Suprapubic skin (tissue), 4 donors: Measurements from ENCODE around the gene ABCF3. TPM values are rescaled to one million over a fixed set of nuclear protein-coding genes. Genes with fewer than 3 reads are reported as not detected.

Source experiments
- DNase-seq, 2 donors: peaks; one replicate each; pipeline ENCODE4 v3.0.0-alpha.2; 2019; ENCODE audit warnings: low spot score in 2 of 2
- H3K27ac ChIP-seq: fragments of 200-600 bp; sonication (generic); one replicate; pipeline ENCODE4 v1.5.1; 2019
- H3K27me3 ChIP-seq: fragments of 200-600 bp; sonication (generic); one replicate; pipeline ENCODE4 v1.5.1; 2019
- H3K36me3 ChIP-seq: fragments of 200-600 bp; sonication (generic); one replicate; pipeline ENCODE4 v1.5.1; 2019
- H3K4me1 ChIP-seq: fragments of 200-600 bp; sonication (generic); one replicate; pipeline ENCODE4 v1.5.1; 2019
- H3K4me3 ChIP-seq: fragments of 200-600 bp; sonication (generic); one replicate; pipeline ENCODE4 v1.5.1; 2019; ENCODE audit warnings: mild to moderate bottlenecking
- H3K9me3 ChIP-seq: fragments of 200-600 bp; sonication (generic); one replicate; pipeline ENCODE4 v1.5.1; 2019
- CTCF ChIP-seq, 2 donors: fragments of 200-600 bp in 1 of 2; fragments of 450-650 bp in 1 of 2; sonication (generic) in 1 of 2; IDR thresholded peaks; one replicate each; pipeline ENCODE4 v1.5.1; 2016 to 2019; ENCODE audit warnings: antibody characterized with exemption in 2 of 2, mild to moderate bottlenecking in 1 of 2, moderate library complexity in 1 of 2
- EP300 ChIP-seq: sonication (generic); formaldehyde crosslinking; IDR thresholded peaks from one replicate; pipeline ENCODE4 v1.6.1; 2017; ENCODE audit warnings: antibody characterized with exemption
- POLR2A ChIP-seq, 2 donors: fragments of 450-650 bp; IDR thresholded peaks; one replicate each; pipeline ENCODE4 v1.6.1; 2017; ENCODE audit warnings: antibody characterized with exemption in 2 of 2, mild to moderate bottlenecking in 2 of 2, moderate library complexity in 2 of 2
- POLR2AphosphoS5 ChIP-seq, 3 donors: sonication (generic); formaldehyde crosslinking; IDR thresholded peaks; one replicate each; pipeline ENCODE4 v1.6.1; 2017; ENCODE audit warnings: antibody characterized with exemption in 3 of 3
- WGBS: methylation state at CpG from one replicate; pipeline ENCODE4 v1.1.5; 2018; 5-methylcytosine and 5-hydroxymethylcytosine counted together
- total RNA-seq, 4 donors: library from RNA; depleted of rRNA; stranded (reverse); fragments of >200 nt; gene quantifications; one replicate each; pipeline ENCODE4 v1.1.0, GENCODE V29; 2016

The ABCF3 gene
- total RNA-seq, 4 donors from 2014 or later: 44.8 to 121 (median 71.1) TPM

DNA sequence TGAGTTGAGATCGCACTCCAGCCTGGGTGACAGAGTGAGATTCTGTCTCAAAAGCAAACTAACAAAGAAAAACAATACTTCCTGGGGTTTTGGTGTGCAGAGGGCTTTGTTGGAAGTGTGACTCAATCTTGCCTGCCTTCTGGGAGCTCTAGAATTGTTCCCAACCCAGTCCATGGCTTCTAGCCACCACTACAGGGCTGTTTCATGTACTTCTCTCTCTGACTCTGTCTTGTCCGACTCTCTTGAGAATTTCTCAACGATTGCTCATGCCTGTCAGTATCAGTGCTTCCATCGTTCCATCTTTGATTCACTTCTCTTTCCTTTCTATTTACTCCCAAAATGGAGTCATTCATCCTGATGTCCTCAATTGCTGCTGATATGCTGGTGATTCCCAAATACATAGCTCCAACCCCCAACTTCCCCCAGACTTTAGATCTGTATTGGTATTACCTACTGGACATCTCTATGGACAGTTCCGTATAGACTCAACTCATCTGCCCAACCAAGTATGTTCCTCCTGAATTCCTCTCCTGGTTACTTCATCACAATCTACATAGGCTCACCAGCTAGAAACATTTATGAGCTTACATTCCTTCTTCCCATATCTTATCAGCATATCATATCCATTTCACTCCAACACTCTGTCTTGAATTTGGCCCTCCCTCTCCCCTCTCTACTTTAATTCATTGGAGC lies 13.2 kb upstream of the ABCF3 start:
- TF ChIP-seq EP300: no peak
- no peak for TF ChIP-seq POLR2AphosphoS5 (IDR thresholded peaks at IDR 0.05)
- no peak for TF ChIP-seq CTCF (IDR thresholded peaks at IDR 0.05)
- no peak for TF ChIP-seq POLR2A (IDR thresholded peaks at IDR 0.05)
- H3K27ac ChIP-seq: no peak overlapping the region
- no peaks in the 10 kb centered on the region for H3K9me3 ChIP-seq
- no peaks in the 10 kb centered on the region for H3K27me3 ChIP-seq
- 66% methylated on average over 5 of the region's 5 CpGs for WGBS
- H3K4me1 ChIP-seq: peaks cover 41% of the 10 kb centered on the region
- peaks cover 53% of the 10 kb centered on the region for H3K36me3 ChIP-seq
- no peak overlapping the region for H3K4me3 ChIP-seq
- no peak for DNase-seq

DNA sequence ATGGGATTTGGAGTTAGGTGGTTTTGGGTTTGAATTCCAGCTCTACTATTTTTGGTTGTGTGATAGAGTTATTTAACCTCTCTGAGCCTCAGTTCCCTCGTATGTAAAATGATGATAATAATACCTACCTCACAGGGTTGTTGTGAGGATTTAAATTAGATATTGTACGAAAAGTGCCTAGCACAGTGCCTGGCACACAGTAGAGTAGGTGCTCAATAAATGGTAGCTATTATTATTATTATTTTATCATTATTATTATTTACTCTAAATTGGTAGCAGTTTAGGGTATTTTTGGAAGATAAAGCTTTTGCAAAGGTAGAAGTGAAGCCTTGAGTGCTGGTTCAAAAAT lies 12.7 kb upstream of the ABCF3 start:
- no peak for TF ChIP-seq EP300
- TF ChIP-seq CTCF (IDR thresholded peaks at IDR 0.05): no peak
- no peak for TF ChIP-seq POLR2AphosphoS5 (IDR thresholded peaks at IDR 0.05)
- no peak for TF ChIP-seq POLR2A (IDR thresholded peaks at IDR 0.05)
- DNase-seq: no peak
- Histone ChIP-seq H3K27ac (peak overlapping the region; percentile 20), H3K9me3 (no peaks in the 10 kb centered on the region), H3K27me3 (no peaks in the 10 kb centered on the region), H3K36me3 (peaks cover 53% of the 10 kb centered on the region), H3K4me1 (peaks cover 43% of the 10 kb centered on the region), H3K4me3 (no peak overlapping the region)
- 89% methylated on average over 2 of the region's 2 CpGs for WGBS

- Histone ChIP-seq H3K9me3 (no peaks in the 10 kb centered on the region), H3K27ac (peak overlapping the region; percentile 20), H3K4me1 (peaks cover 43% of the 10 kb centered on the region), H3K4me3 (no peak overlapping the region), H3K27me3 (no peaks in the 10 kb centered on the region), H3K36me3 (peaks cover 53% of the 10 kb centered on the region)
- whole genome bisulfite sequencing: 13% methylated on average over 4 of the region's 4 CpGs
- TF ChIP-seq CTCF (IDR thresholded peaks at IDR 0.05): no peak
- TF ChIP-seq POLR2A (IDR thresholded peaks at IDR 0.05): no peak
- no peak for TF ChIP-seq EP300
- TF ChIP-seq POLR2AphosphoS5 (IDR thresholded peaks at IDR 0.05): no peak
- no peak for DNase-seq
Measured at GRCh38 chr3:184174284-184174645, 11.7 kb upstream of the ABCF3 start.

DNA sequence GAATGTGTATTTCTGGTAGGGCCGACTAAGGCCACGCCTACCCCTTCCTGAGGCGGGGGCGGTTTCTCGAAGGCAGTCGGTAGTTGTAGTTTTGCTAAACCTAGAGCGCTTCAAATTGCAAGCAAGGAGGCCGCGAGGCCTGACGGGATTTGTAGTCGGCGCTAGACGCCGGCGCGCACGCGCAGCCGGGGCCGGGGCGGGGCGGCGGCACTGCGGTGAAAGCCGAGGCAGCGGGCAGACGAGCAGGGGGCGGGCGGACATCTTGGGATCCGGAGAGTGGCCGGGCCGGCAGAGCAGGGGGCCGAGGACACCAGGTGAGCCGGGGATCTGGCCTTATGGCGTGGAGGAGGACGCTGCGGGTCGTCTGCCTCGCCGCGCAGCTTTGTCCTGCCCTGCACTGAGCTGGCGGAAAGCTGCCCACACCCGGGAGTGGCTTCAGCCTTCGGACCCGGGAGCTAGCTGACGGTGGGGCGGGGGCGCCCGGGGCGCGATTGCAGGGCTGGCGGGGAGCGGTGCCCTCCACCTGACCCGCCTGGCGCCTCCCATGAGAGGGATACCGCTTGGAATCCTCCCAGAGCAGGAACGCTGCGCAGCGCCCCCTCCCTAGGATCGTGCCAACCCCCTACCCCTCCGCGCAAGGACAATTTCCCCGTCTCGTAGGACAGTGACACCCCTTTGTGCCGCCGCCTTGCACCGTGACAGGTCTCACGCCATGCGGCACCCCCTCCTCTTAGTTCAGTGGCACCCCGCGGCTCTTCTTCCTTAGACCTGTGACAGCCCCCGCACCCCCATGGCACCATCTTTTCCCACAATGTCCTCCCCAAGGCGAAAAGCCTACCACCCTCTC lies 11.1 kb upstream of the ABCF3 start, which contains the start of gene AP2M1:
TSS of gene AP2M1 (plus strand) at position 210 of the 847 bp plus-strand sequence. CDS start 2,139 bp downstream, outside the sequence.
- under 1% methylated on average over 60 of the region's 73 CpGs for WGBS
- TF ChIP-seq CTCF (IDR thresholded peaks at IDR 0.05): no peak
- TF ChIP-seq POLR2A (IDR thresholded peaks at IDR 0.05): peak in 1 of 2 donors; percentile 44
- TF ChIP-seq POLR2AphosphoS5 (IDR thresholded peaks at IDR 0.05): peak in 1 of 3 donors; percentile 71
- no peak for TF ChIP-seq EP300
- H3K4me3 ChIP-seq: peak within 1 kb of the TSS; percentile 89
- H3K4me1 ChIP-seq: peaks cover 43% of the 10 kb centered on the region
- H3K27ac ChIP-seq: peak within 1 kb of the TSS; percentile 92
- peak; percentile 98 for DNase-seq
- H3K36me3 ChIP-seq: peaks cover 53% of the 10 kb centered on the region
- H3K9me3 ChIP-seq: no peaks in the 10 kb centered on the region
- H3K27me3 ChIP-seq: no peaks in the 10 kb centered on the region

DNA sequence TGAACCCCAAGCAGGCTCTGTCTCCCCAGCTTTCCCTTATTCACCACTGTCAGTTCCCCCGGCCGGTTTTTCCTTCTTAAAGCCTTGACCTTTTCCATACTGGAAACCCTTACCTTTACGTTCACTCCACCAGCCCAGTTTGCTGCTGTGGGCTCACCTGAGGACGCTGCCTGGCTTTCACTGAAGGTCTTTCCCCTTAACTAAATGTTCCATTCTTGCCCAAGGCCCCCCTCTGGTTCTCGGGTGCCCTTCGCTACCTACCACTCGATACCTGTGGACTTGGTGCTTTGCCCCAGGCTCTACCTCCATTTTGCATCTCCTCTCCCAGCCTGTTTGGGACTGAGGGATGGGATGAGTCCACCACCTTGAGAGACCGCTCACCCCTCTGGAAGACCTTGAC lies 10.5 kb upstream of the ABCF3 start:
- Histone ChIP-seq H3K9me3 (no peaks in the 10 kb centered on the region), H3K27me3 (no peaks in the 10 kb centered on the region), H3K4me3 (peak overlapping the region; percentile 89), H3K4me1 (peaks cover 43% of the 10 kb centered on the region), H3K27ac (peak overlapping the region; percentile 92), H3K36me3 (peaks cover 53% of the 10 kb centered on the region)
- WGBS: 18% methylated on average over 8 of the region's 8 CpGs
- no peak for TF ChIP-seq CTCF (IDR thresholded peaks at IDR 0.05)
- no peak for TF ChIP-seq EP300
- no peak for TF ChIP-seq POLR2A (IDR thresholded peaks at IDR 0.05)
- TF ChIP-seq POLR2AphosphoS5 (IDR thresholded peaks at IDR 0.05): no peak
- DNase-seq: no peak
